Aorta (tissue), 5 donors: ENCODE results near the gene BTBD2. TPM values are rescaled to one million over a fixed set of nuclear protein-coding genes. Genes with fewer than 3 reads are reported as not detected.
A peak's percentile ranks its signal among the peaks of the same experiment; 100 is the strongest.

Source experiments
- ATAC-seq: fragments of 200-7000 bp; cut with Tn5 transposase; one replicate; pipeline ENCODE4 v1.9.1; 2022; ENCODE audit warnings: moderate library complexity; ENCODE audit not compliant: low FRiP score
- DNase-seq, 2 donors: peaks; one replicate each; pipeline ENCODE4 v3.0.0-alpha.2; 2020
- H3K27ac ChIP-seq, 2 donors: one replicate each; pipeline ENCODE4 v1.5.1; 2013; ENCODE audit warnings: low read length in 2 of 2, mild to moderate bottlenecking in 2 of 2, moderate library complexity in 2 of 2, control low read depth in 1 of 2, inconsistent platforms in 1 of 2, low read depth in 1 of 2
- H3K27me3 ChIP-seq, 2 donors: one replicate each; pipeline ENCODE4 v1.6.1; 2013; ENCODE audit warnings: control low read depth in 1 of 2, low read length in 1 of 2, mild to moderate bottlenecking in 1 of 2, moderate library complexity in 1 of 2; ENCODE audit not compliant: insufficient read depth in 2 of 2, control insufficient read depth in 1 of 2
- H3K36me3 ChIP-seq, 2 donors: one replicate each; pipeline ENCODE4 v1.6.1; 2013; ENCODE audit warnings: control low read depth in 1 of 2, low read length in 1 of 2, mild to moderate bottlenecking in 1 of 2; ENCODE audit not compliant: insufficient read depth in 2 of 2, control insufficient read depth in 1 of 2
- H3K4me1 ChIP-seq, 2 donors: one replicate each; pipeline ENCODE4 v1.6.1; 2013; ENCODE audit warnings: low read length in 2 of 2, control low read depth in 1 of 2, mild to moderate bottlenecking in 1 of 2, moderate library complexity in 1 of 2; ENCODE audit not compliant: insufficient read depth in 2 of 2, control insufficient read depth in 1 of 2
- H3K4me3 ChIP-seq, 2 donors: one replicate each; pipeline ENCODE4 v1.5.1; 2013; ENCODE audit warnings: low read length in 2 of 2, control low read depth in 1 of 2, mild to moderate bottlenecking in 1 of 2
- H3K9me3 ChIP-seq: one replicate; pipeline ENCODE4 v1.6.1; 2013; ENCODE audit warnings: mild to moderate bottlenecking, low read length; ENCODE audit not compliant: control insufficient read depth
- WGBS, 2 donors: extraction: QIAGEN DNeasy Blood & Tissue Kit; methylation state at CpG; one replicate each; pipeline ENCODE4 v1.1.7; 2013; 5-methylcytosine and 5-hydroxymethylcytosine counted together
- intact Hi-C, 2 donors: fragments of 100-400 bp; cut with DNase I; formaldehyde crosslinking; loops; one replicate each; pipeline versions ENCODE4 v1.14.2 to v1.15.0; 2022
- polyA plus RNA-seq, 2 donors: library from polyadenylated mRNA; stranded (reverse); fragments of 200-250 nt; gene quantifications; one replicate each; pipeline ENCODE4 v1.2.3, GENCODE V29; 2013
- total RNA-seq, 2 donors: library from RNA; stranded (reverse); fragmentation: NEBNext Ultra II Directional; extraction: Animal tissue kit (Norgen Biotek cat#: 25700); gene quantifications; one replicate each; pipeline ENCODE4 v1.2.1, GENCODE V29; 2021
- donor health status: healthy with polysubstance abuse.
- donor health status: Bipolar disorder and iron deficiency.
- donor health status: DM: no; HTN: no; CAD: no.
- donor health status: DM: no; HTN: no; CAD: no.
- donor health status: DM: yes; HTN: yes; CAD: no.

Gene BTBD2
- total and polyA plus RNA-seq, 4 donors: 27.5 to 62.7 (median 51.5) TPM

DNA sequence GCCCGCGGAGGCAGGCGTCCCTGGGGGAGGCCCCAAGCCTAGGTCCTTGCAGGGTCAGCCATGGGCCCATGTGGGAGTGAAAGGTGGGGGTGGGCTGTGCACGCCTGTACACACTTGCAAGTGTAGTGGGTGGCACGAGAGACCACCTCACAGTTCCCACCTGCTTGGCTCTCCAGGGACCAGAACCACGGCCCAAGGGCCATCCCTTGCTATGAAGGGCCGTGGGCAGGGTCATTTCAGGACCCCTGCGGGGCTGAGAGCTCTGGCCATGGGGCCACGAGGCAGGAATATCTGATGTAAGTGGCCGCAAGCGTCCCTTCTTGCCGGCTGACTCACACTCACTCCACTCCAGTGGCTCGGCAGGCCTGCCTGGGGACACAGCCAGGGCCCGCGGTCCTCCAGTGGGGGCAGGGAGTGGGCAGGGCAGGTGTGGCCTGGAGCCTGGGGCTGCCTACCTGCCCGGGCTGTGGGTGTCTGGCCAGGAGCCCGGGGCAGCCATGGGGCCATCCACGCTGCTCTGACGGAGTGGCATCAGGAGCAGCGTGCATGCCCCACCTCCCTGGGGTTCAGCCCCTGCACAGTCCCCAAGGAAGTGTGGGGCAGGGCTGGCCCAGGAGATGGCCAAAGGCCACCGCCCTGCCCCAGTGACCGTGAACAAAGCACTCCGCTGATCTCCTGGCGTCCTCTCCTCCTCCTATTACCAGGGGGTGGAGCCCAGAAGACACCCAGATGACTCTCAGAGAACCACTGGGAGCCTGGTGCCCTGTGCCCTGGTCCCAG, 44.1 kb upstream of the BTBD2 start:
- Histone ChIP-seq H3K36me3 (no peaks in the 10 kb centered on the region), H3K9me3 (no peaks in the 10 kb centered on the region), H3K27me3 (no peaks in the 10 kb centered on the region), H3K4me1 (no peaks in the 10 kb centered on the region), H3K27ac (peak overlapping the region in 1 of 2 donors; percentile 92), H3K4me3 (no peak overlapping the region)
- peak; percentile 80 to 91 for DNase-seq
- intact Hi-C loops: loop anchor here in 1 of 2 donors (10.0 kb wide), 1 partner anchor 125 kb away; no protein-coding TSS in a partner anchor
- 29 to 30% methylated on average over 24 of the region's 24 CpGs for WGBS, 2 donors
- ATAC-seq: peak; percentile 36

DNA sequence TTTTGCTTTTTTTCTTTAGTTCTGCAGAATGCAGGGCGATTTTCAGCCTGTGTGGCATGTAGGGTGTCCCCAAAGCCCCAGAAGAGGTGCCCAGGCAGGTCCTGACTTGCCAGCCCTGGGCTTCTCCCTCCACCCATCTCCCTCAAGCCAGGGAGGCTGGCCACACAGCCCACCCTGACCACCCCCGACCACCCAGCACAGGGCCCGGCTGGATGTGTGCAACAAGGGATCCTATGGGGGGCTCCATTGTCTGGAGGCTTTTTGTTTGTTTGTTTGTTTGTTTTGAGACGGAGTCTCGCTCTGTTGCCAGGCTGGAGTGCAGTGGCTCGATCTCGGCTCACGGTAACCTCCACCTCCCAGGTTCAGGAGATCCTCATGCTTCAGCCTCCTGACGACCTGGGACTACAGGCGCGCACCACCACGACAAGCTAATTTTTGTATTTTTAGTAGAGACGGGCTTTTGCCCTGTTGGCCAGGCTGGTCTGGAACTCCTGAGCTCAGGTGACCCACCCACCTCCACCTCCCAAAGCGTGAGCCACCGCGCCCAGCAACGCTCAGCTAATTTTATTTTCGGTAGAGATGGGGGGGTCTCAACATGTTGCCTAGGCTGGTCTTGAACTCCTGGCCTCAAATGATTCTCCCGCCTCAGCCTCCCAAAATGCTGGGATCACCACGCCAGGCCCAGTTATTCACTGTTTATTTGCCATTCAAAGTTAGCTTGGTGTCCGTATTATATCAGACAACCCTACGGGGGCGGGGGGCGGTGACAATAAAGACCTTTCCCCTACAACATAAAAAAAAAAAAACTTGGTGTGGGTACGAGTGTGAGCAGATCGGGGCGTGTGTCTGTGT, 43.3 kb upstream of the BTBD2 start:
- DNase-seq (no peak), ATAC-seq (no peak)
- Histone ChIP-seq H3K36me3 (no peaks in the 10 kb centered on the region), H3K4me3 (no peak overlapping the region), H3K4me1 (no peaks in the 10 kb centered on the region), H3K27me3 (no peaks in the 10 kb centered on the region), H3K9me3 (no peaks in the 10 kb centered on the region), H3K27ac (peak overlapping the region in 1 of 2 donors; percentile 92)
- whole genome bisulfite sequencing, 2 donors: 91% methylated on average over 27 of the region's 27 CpGs
- intact Hi-C loops: no loop called here

DNA sequence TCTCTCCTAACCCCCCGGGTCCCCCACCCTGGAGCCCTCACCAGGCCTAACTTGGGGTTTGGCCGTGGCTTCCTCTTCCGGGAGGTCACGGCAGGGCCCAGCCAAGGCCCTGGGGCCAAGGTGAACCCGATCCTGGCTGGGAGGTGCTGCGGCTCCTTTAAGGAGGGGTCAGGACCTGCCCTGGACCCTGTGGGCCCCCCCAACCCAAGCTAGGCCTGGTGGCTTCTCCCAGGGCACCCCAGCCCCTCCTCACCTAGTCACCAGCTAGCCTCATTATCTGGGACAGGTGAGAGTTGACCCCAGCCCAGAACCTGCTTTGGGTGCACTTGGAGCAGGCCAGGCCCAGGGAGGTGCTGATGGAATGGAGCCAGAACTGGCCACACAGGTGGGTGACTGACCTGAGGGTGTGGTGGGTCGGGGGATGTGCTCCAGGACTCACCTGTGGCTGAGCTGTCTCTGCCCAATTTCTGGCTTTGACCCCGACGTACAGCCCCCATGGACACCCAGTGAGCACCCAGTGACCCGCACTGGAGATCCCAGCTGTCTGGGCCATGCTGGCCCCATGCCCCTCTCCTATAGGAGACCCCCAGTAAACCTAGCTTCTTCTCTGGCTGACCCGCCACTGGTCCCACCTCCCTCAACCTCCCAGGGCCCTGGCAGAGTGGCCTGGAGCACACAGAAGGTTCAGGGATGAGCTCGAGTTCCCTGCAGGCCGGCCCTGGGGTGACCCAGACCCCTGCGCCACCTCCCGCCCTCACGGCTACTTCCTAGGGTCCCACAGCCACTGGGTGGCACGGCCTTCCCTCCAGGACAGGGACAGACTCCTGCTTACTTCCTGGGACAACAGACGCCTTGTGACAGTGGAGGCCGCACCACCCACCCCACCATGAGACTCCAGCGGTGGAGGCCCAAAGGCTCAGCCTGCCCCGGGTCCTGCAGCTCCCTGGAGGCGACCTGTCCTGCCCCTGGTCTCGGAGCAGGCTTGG, 42.3 kb upstream of the BTBD2 start:
- no peaks in the 10 kb centered on the region for H3K36me3 ChIP-seq
- no peak for ATAC-seq
- intact Hi-C loops: no loop called here
- H3K4me3 ChIP-seq: no peak overlapping the region
- H3K27me3 ChIP-seq: no peaks in the 10 kb centered on the region
- 91 to 93% methylated on average over 22 to 23 of the region's 23 CpGs for WGBS, 2 donors
- no peaks in the 10 kb centered on the region for H3K4me1 ChIP-seq
- H3K27ac ChIP-seq: no peak overlapping the region
- no peaks in the 10 kb centered on the region for H3K9me3 ChIP-seq
- no peak for DNase-seq

DNA sequence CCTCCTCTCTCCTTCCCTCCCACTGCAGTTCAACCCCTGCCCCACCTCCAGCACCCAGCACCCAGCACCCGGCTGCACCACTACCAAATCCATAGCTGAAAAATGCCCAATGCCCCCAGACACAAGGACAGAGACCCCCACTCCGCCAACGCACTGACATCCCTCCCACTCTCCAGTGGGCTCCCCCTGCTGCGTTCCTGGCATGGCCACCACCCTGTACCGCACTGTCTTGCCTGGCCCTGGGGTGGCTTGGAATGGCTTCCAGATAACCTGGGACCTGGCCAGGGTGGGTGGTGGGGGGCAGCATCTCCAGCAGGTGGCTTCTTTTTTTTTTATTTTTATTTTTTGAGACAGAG, 41.3 kb upstream of the BTBD2 start:
- no peak for DNase-seq
- intact Hi-C loops: no loop called here

DNA sequence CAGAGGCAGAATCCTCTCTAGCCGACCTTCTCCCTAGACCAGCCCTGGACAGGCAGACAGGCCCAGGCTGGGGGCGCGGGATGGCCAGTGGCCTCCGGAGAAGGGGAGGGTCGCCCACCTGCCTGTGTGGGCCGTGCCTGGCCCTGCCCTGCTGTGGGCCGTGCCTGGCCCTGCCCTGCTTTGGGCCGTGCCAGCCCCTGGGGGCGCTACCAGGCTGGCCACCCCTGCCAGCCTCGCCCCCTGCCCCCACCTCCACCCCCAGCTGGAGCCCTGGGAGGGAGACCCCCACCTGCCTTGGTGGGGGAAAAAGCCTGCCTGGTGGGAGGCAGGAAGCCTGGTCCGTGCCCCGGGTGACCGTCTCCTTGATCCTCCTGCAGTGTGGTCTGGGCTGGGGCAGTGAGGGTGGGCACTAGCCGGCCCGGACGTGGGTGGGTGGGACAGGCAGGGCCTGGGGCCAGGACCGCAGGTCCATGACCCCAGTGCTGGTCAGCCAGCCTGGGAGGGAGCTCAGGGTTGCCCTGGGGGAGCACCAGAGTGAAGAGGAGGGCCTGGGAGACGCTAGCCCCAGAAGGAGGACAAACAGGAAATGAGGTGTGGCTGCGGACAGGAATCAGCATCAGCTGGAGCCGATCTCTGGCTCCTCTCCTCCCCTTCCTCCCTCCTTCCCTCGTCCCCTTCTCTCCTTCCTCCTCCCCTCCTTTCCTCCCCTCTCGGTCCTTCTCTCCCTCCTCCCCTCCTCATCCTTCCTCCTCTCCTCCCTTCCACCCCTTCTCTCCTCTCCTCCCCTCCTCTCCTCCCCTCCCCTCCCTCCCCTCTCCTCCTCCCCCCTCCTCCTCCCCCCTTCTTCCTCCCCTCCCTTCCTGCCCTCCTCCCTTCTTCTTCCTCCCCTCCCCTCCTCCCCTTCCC, 40.7 kb upstream of the BTBD2 start:
- H3K36me3 ChIP-seq: no peaks in the 10 kb centered on the region
- H3K4me1 ChIP-seq: no peaks in the 10 kb centered on the region
- H3K27me3 ChIP-seq: no peaks in the 10 kb centered on the region
- H3K27ac ChIP-seq: peak overlapping the region in 1 of 2 donors; percentile 5
- H3K9me3 ChIP-seq: no peaks in the 10 kb centered on the region
- no peak overlapping the region for H3K4me3 ChIP-seq
- ATAC-seq: peak; percentile 40
- WGBS, 2 donors: 30 to 40% methylated on average over 15 to 22 of the region's 22 CpGs
- intact Hi-C loops: no loop called here
- DNase-seq: peak in 1 of 2 donors; percentile 73

More for the DNA sequence above, 41.3 kb upstream of the BTBD2 start:
- Histone ChIP-seq H3K9me3 (no peaks in the 10 kb centered on the region), H3K27ac (no peak overlapping the region), H3K27me3 (no peaks in the 10 kb centered on the region), H3K36me3 (no peaks in the 10 kb centered on the region), H3K4me3 (no peak overlapping the region), H3K4me1 (no peaks in the 10 kb centered on the region)
- 65 to 70% methylated on average over 5 of the region's 5 CpGs for WGBS, 2 donors
- no peak for ATAC-seq

DNA sequence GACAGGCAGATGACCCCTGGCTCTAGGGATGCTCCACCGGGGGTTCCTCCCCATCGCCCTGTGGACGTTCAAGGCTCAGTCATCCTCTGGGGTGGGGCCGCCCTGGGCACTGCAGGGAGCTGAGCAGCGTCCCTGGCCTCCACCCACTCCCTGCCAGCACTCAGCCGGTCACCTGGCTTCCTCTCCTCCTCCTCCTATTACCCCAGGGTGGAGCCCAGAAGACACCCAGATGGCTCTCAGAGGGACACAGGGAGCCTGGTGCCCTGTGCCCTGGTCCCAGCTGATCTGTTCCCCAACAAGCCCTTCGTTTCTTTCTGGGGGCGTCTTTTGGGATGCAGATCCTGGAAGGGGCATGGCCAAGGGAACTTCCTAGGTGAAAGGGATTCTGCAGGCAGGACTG, 39.2 kb upstream of the BTBD2 start:
- 84 to 87% methylated on average over 8 of the region's 8 CpGs for WGBS, 2 donors
- DNase-seq (no peak), ATAC-seq (no peak)
- Histone ChIP-seq H3K9me3 (no peaks in the 10 kb centered on the region), H3K27ac (no peak overlapping the region), H3K4me1 (no peaks in the 10 kb centered on the region), H3K36me3 (no peaks in the 10 kb centered on the region), H3K4me3 (no peak overlapping the region), H3K27me3 (peaks cover 0 to 2% of the 10 kb centered on the region in 2 donors)
- intact Hi-C loops: no loop called here

DNA sequence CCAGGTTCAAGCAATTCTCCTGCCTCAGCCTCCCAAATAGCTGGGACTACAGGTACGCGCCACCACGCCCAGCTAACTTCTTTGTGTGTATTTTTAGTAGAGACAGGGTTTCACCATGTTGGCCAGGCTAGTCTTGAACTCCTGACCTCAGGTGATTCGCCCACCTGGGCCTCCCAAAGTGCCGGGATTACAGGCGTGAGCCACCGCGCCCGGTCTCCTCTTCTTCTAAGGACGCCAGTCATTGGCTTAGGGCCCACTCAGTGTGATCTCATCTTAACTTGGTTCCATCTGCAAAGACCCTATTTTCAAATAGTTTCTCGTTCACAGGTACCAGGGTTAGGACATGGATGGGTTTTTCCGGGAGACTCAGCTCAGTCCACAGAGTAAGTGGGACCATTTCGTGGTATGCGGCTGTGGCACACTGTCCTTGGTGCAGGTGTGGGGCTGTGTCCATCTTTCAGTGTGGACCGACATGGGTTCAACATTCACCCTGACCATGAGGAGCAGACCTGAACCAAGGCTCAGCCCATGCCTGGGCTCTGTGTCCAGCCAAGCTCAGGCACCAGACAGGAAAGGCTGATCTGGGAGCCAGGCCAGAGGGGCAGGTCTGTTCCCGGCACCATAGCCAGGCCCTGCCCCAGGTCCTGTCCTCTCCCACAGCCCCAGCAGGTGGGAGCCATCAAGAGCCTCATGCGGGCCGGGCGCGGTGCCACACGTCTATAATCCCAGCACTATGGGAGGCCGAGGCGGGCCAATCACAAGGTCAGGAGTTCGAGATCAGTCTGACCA, 38.3 kb upstream of the BTBD2 start:
- H3K4me3 ChIP-seq: no peak overlapping the region
- peak in 1 of 2 donors; percentile 77 for DNase-seq
- no peaks in the 10 kb centered on the region for H3K36me3 ChIP-seq
- peaks cover 0 to 2% of the 10 kb centered on the region in 2 donors for H3K27me3 ChIP-seq
- WGBS, 2 donors: 76 to 81% methylated on average over 24 of the region's 24 CpGs
- no peaks in the 10 kb centered on the region for H3K9me3 ChIP-seq
- intact Hi-C loops: no loop called here
- H3K27ac ChIP-seq: no peak overlapping the region
- no peak for ATAC-seq
- H3K4me1 ChIP-seq: no peaks in the 10 kb centered on the region
